ENCODE measurements around the gene ZNF605.

- no peak for TF ChIP-seq CTCF (IDR thresholded peaks at IDR 0.05; ENCODE audit: insufficient read depth, low read length)
- no peak for TF ChIP-seq GABPA (IDR thresholded peaks at IDR 0.05; ENCODE audit: low read depth)
Observed at GRCh38 chr12:132950844-132951535, 5.1 kb downstream of the ZNF605 start.

All from HL-60 (cell line).